Liver (tissue), 9 donors: Measurements from ENCODE around the gene UBE2QL1. TPM values are rescaled to one million over a fixed set of nuclear protein-coding genes. Genes with fewer than 3 reads are reported as not detected.

Experiments used
- DNase-seq: peaks from one replicate; pipeline ENCODE4 v3.0.0-alpha.2; 2017; ENCODE audit warnings: low spot score
- H3K27ac ChIP-seq, 2 donors: one replicate each; pipeline ENCODE4 v1.7.0; 2013; ENCODE audit warnings: inconsistent platforms in 2 of 2, low read length in 2 of 2, control low read depth in 1 of 2, low read depth in 1 of 2, mild to moderate bottlenecking in 1 of 2
- H3K27me3 ChIP-seq, 4 donors: one replicate each; pipeline versions ENCODE4 v1.6.1 to v1.7.0; 2013; ENCODE audit warnings: low read length in 3 of 4, inconsistent platforms in 1 of 4, mild to moderate bottlenecking in 1 of 4, moderate library complexity in 1 of 4; ENCODE audit not compliant: control insufficient read depth in 4 of 4, insufficient read depth in 4 of 4
- H3K36me3 ChIP-seq, 4 donors: one replicate each; pipeline versions ENCODE4 v1.6.1 to v1.7.0; 2013; ENCODE audit warnings: low read length in 3 of 4, mild to moderate bottlenecking in 3 of 4, low read depth in 1 of 4, moderate library complexity in 1 of 4; ENCODE audit not compliant: control insufficient read depth in 4 of 4, insufficient read depth in 3 of 4
- H3K4me1 ChIP-seq, 4 donors: one replicate each; pipeline versions ENCODE4 v1.6.1 to v1.7.0; 2013; ENCODE audit warnings: low read length in 3 of 4, mild to moderate bottlenecking in 3 of 4, moderate library complexity in 1 of 4; ENCODE audit not compliant: control insufficient read depth in 4 of 4, insufficient read depth in 4 of 4
- H3K4me3 ChIP-seq, 3 donors: one replicate each; pipeline versions ENCODE4 v1.6.1 to v1.7.0; 2013; ENCODE audit warnings: low read length in 3 of 3, control low read depth in 1 of 3, low read depth in 1 of 3, mild to moderate bottlenecking in 1 of 3
- H3K9ac ChIP-seq, 2 donors: one replicate each; pipeline ENCODE4 v1.7.0; 2013; ENCODE audit warnings: low read length in 2 of 2, mild to moderate bottlenecking in 2 of 2, moderate library complexity in 2 of 2, control low read depth in 1 of 2, low read depth in 1 of 2
- H3K9me3 ChIP-seq, 4 donors: one replicate each; pipeline versions ENCODE4 v1.6.1 to v1.7.0; 2013; ENCODE audit warnings: low read length in 3 of 4; ENCODE audit not compliant: control insufficient read depth in 4 of 4
- ATF3 ChIP-seq: IDR thresholded peaks from 2 replicates; pipeline ENCODE4 v1.6.1; 2016; ENCODE audit warnings: antibody characterized with exemption
- CTCF ChIP-seq: fragments of 150-350 bp; IDR thresholded peaks from 2 replicates; pipeline ENCODE4 v1.5.1; 2017; ENCODE audit warnings: improper control_type of control experiment, low read depth, low read length; ENCODE audit not compliant: missing input control
- EGR1 ChIP-seq, 2 donors: IDR thresholded peaks; 2 replicates each; pipeline ENCODE4 v1.6.1; 2016 to 2018; ENCODE audit warnings: antibody characterized with exemption in 2 of 2, low read depth in 2 of 2
- FOXA1 ChIP-seq: IDR thresholded peaks from 2 replicates; pipeline ENCODE4 v1.6.1; 2016; ENCODE audit warnings: antibody characterized with exemption
- GABPA ChIP-seq, 2 donors: IDR thresholded peaks in 1 of 2; conservative IDR thresholded peaks in 1 of 2; 2 replicates each; pipeline ENCODE4 v1.6.1; 2016; ENCODE audit warnings: antibody characterized with exemption in 2 of 2, mild to moderate bottlenecking in 1 of 2, moderate library complexity in 1 of 2
- HNF4A ChIP-seq, 2 donors: conservative IDR thresholded peaks; 2 replicates each; pipeline ENCODE4 v1.6.1; 2016; ENCODE audit warnings: antibody characterized with exemption in 2 of 2, mild to moderate bottlenecking in 2 of 2
- JUND ChIP-seq, 2 donors: IDR thresholded peaks; 2 replicates each; pipeline ENCODE4 v1.6.1; 2016; ENCODE audit warnings: antibody characterized with exemption in 2 of 2
- NR2F2 ChIP-seq: IDR thresholded peaks from 2 replicates; pipeline ENCODE4 v1.6.1; 2016; ENCODE audit warnings: antibody characterized with exemption
- RAD21 ChIP-seq, 2 donors: IDR thresholded peaks; 2 replicates each; pipeline ENCODE4 v1.6.1; 2016; ENCODE audit warnings: antibody characterized with exemption in 2 of 2, mild to moderate bottlenecking in 2 of 2
- REST ChIP-seq: IDR thresholded peaks from 2 replicates; pipeline ENCODE4 v1.6.1; 2016; ENCODE audit warnings: antibody characterized with exemption, mild to moderate bottlenecking
- RXRA ChIP-seq, 2 donors: IDR thresholded peaks; 2 replicates each; pipeline ENCODE4 v1.6.1; 2017 to 2018; ENCODE audit warnings: antibody characterized with exemption in 2 of 2, mild to moderate bottlenecking in 1 of 2
- SP1 ChIP-seq: IDR thresholded peaks from 2 replicates; pipeline ENCODE4 v1.6.1; 2018; ENCODE audit warnings: antibody characterized with exemption, mild to moderate bottlenecking
- TAF1 ChIP-seq: conservative IDR thresholded peaks from 2 replicates; pipeline ENCODE4 v1.6.1; 2016; ENCODE audit warnings: antibody characterized with exemption, mild to moderate bottlenecking
- YY1 ChIP-seq: IDR thresholded peaks from 2 replicates; pipeline ENCODE4 v1.6.1; 2016; ENCODE audit warnings: antibody characterized with exemption, mild to moderate bottlenecking
- ZBTB33 ChIP-seq: IDR thresholded peaks from 2 replicates; pipeline ENCODE4 v1.6.1; 2016; ENCODE audit warnings: antibody characterized with exemption
- WGBS: extraction: QIAGEN DNeasy Blood & Tissue Kit; methylation state at CpG from one replicate; pipeline ENCODE4 v1.1.7; 2013; 5-methylcytosine and 5-hydroxymethylcytosine counted together
- polyA plus RNA-seq, 2 donors: library from polyadenylated mRNA; stranded (reverse) in 1 of 2; unstranded in 1 of 2; fragments of 200-250 nt in 1 of 2; fragments of >200 nt in 1 of 2; fragmentation: Nextera tagmentation in 1 of 2; extraction: Ambion mirVana in 1 of 2; gene quantifications; one replicate each; pipeline versions ENCODE4 v1.2.1 to v1.2.3, GENCODE V29; 2013 to 2015
- total RNA-seq, 2 donors: library from RNA; depleted of rRNA; stranded (reverse); fragments of >200 nt; gene quantifications; one replicate each; pipeline ENCODE4 v1.2.3, GENCODE V29; 2014
- donor health status: healthy.
- donor health status: healthy.
- donor health status: healthy.
- donor health status: healthy.
- donor health status: healthy.

Gene UBE2QL1
- total and polyA plus RNA-seq, 4 donors: 0.09 to 1.9 (median 0.36) TPM

GRCh38 chr5:6407558-6408259, 41.0 kb upstream of the UBE2QL1 start:
- DNase-seq: no peak
- Histone ChIP-seq H3K36me3 (no peaks in the 10 kb centered on the region), H3K27ac (no peak overlapping the region), H3K9ac (no peak overlapping the region), H3K4me3 (no peak overlapping the region), H3K27me3 (peaks cover 0 to 2% (median 0%) of the 10 kb centered on the region in 4 donors), H3K9me3 (no peaks in the 10 kb centered on the region), H3K4me1 (no peaks in the 10 kb centered on the region)
- TF ChIP-seq REST: no peak
- 65% methylated on average over 6 of the region's 6 CpGs for WGBS

GRCh38 chr5:6408260-6408596, 40.4 kb upstream of the UBE2QL1 start:
- no peaks in the 10 kb centered on the region for H3K9me3 ChIP-seq
- H3K27ac ChIP-seq: no peak overlapping the region
- no peak for DNase-seq
- H3K36me3 ChIP-seq: no peaks in the 10 kb centered on the region
- H3K27me3 ChIP-seq: peaks cover 0 to 2% (median 0%) of the 10 kb centered on the region in 4 donors
- WGBS: 77% methylated on average over 5 of the region's 5 CpGs
- H3K4me3 ChIP-seq: no peak overlapping the region
- TF ChIP-seq HNF4A (conservative IDR thresholded peaks at IDR 0.05) (no peak), TAF1 (no peak), CTCF (no peak), ZBTB33 (no peak), RXRA (IDR thresholded peaks at IDR 0.05) (no peak), GABPA (IDR thresholded peaks at IDR 0.05 in 1 of 2, conservative IDR thresholded peaks at IDR 0.05 in 1 of 2) (no peak), FOXA1 (no peak), NR2F2 (no peak), ATF3 (no peak), REST (no peak), RAD21 (IDR thresholded peaks at IDR 0.05) (no peak), YY1 (no peak), JUND (IDR thresholded peaks at IDR 0.05) (no peak), SP1 (no peak), EGR1 (IDR thresholded peaks at IDR 0.05; ENCODE audit: low read depth in 2 of 2) (no peak)
- no peaks in the 10 kb centered on the region for H3K4me1 ChIP-seq
- no peak overlapping the region for H3K9ac ChIP-seq
